ENCODE results near the gene LSM4.

GRCh38 chr19:18264137-18264854 lies 58.6 kb downstream of the LSM4 start:
- TF ChIP-seq POLR2A (IDR thresholded peaks at IDR 0.05) (no peak), CTCF (IDR thresholded peaks at IDR 0.05 in 8 of 11, conservative IDR thresholded peaks at IDR 0.05 in 3 of 11) (no peak), POLR2AphosphoS5 (IDR thresholded peaks at IDR 0.05) (peak in 2 of 3 donors; percentile 30 to 55)
